ENCODE measurements around the gene KCNAB3.

GRCh38 chr17:7946441-7946840 lies 16.8 kb upstream of the KCNAB3 start:
- TF ChIP-seq, protein P1, sequence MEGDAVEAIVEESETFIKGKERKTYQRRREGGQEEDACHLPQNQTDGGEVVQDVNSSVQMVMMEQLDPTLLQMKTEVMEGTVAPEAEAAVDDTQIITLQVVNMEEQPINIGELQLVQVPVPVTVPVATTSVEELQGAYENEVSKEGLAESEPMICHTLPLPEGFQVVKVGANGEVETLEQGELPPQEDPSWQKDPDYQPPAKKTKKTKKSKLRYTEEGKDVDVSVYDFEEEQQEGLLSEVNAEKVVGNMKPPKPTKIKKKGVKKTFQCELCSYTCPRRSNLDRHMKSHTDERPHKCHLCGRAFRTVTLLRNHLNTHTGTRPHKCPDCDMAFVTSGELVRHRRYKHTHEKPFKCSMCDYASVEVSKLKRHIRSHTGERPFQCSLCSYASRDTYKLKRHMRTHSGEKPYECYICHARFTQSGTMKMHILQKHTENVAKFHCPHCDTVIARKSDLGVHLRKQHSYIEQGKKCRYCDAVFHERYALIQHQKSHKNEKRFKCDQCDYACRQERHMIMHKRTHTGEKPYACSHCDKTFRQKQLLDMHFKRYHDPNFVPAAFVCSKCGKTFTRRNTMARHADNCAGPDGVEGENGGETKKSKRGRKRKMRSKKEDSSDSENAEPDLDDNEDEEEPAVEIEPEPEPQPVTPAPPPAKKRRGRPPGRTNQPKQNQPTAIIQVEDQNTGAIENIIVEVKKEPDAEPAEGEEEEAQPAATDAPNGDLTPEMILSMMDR (IDR thresholded peaks at IDR 0.05; ENCODE audit: extremely low read depth in 1 of 2, insufficient read depth in 1 of 2, low read depth in 1 of 2, low read length in 2 of 2), result no peak
- TF ChIP-seq POLR2A (IDR thresholded peaks at IDR 0.05; ENCODE audit: low read depth, low read length), result no peak
- no peak for TF ChIP-seq JUN (IDR thresholded peaks at IDR 0.05; ENCODE audit: borderline replicate concordance, insufficient read depth, insufficient read length, low read depth)
- no peak for TF ChIP-seq MAX (IDR thresholded peaks at IDR 0.05; ENCODE audit: insufficient read depth, insufficient read length)
- no peak for TF ChIP-seq POLR2AphosphoS5 (IDR thresholded peaks at IDR 0.05; ENCODE audit: insufficient read depth, low read depth, low read length)
- no peak for TF ChIP-seq EZH2 (IDR thresholded peaks at IDR 0.05; ENCODE audit: borderline replicate concordance, low read depth, low read length, severe bottlenecking)
- no peak for TF ChIP-seq MYC (IDR thresholded peaks at IDR 0.05; ENCODE audit: low read depth, low read length)
